HG03025 (cell line): ENCODE measurements around the gene SNCB.

Experiments
- ATAC-seq: cut with Tn5 transposase; IDR thresholded peaks from one replicate; pipeline ENCODE4 v1.9.1; 2021; ENCODE audit warnings: mild to moderate bottlenecking, moderate library complexity; ENCODE audit not compliant: unreplicated experiment, low FRiP score

SNCB gene

GRCh38 chr5:176629853-176630680 is at the start of gene SNCB, which contains the start of gene EIF4E1B:
Gene SNCB (minus strand): TSS chr5:176630534. CDS start chr5:176629654, 880 bp downstream.
Gene EIF4E1B (plus strand): TSS chr5:176630675. CDS start chr5:176642788, 12,113 bp downstream.
- ATAC-seq = no peak

- ATAC-seq = no peak
Observed at GRCh38 chr5:176679365-176680225, 49.3 kb upstream of the SNCB start.

- no peak for ATAC-seq
Observed at GRCh38 chr5:176678584-176678983, 48.2 kb upstream of the SNCB start.

GRCh38 chr5:176677209-176677939 is 47.0 kb upstream of the SNCB start:
- no peak for ATAC-seq

- no peak for ATAC-seq
Observed at GRCh38 chr5:176676361-176676824, 46.1 kb upstream of the SNCB start.

GRCh38 chr5:176675676-176676360 is 45.5 kb upstream of the SNCB start:
- ATAC-seq = no peak

GRCh38 chr5:176674799-176675198 is 44.5 kb upstream of the SNCB start:
- ATAC-seq = no peak

GRCh38 chr5:176673651-176674583 is 43.6 kb upstream of the SNCB start:
- no peak for ATAC-seq

GRCh38 chr5:176671890-176672747 is 41.8 kb upstream of the SNCB start:
- no peak for ATAC-seq

GRCh38 chr5:176671399-176671798 is 41.1 kb upstream of the SNCB start:
- ATAC-seq = no peak

- no peak for ATAC-seq
Observed at GRCh38 chr5:176670449-176670848, 40.1 kb upstream of the SNCB start.

GRCh38 chr5:176667637-176668036 is 37.3 kb upstream of the SNCB start:
- ATAC-seq = no peak

GRCh38 chr5:176665517-176665916 is 35.2 kb upstream of the SNCB start:
- ATAC-seq = no peak

- no peak for ATAC-seq
Observed at GRCh38 chr5:176664886-176665285, 34.6 kb upstream of the SNCB start.

- no peak for ATAC-seq
Observed at GRCh38 chr5:176664479-176664878, 34.1 kb upstream of the SNCB start.

- ATAC-seq = no peak
Observed at GRCh38 chr5:176663566-176663965, 33.2 kb upstream of the SNCB start.

- no peak for ATAC-seq
Observed at GRCh38 chr5:176662371-176663333, 32.3 kb upstream of the SNCB start.
